ENCODE measurements around the gene PRF1.
A peak's percentile ranks its signal among the peaks of the same experiment; 100 is the strongest.
"Not testable (repeated sequence)": the region's sequence is repeated elsewhere in the genome, so short reads cannot be mapped to it uniquely, and the experiment has no call there.

The PRF1 gene

GRCh38 chr10:70602665-70603448 lies at the start of gene PRF1:
Gene PRF1 (minus strand): TSS chr10:70602741. CDS start chr10:70600902, 1,839 bp downstream.
- no peak for DNase-seq

GRCh38 chr10:70651661-70652060 lies 49.1 kb upstream of the PRF1 start:
- no peak for DNase-seq

DNA sequence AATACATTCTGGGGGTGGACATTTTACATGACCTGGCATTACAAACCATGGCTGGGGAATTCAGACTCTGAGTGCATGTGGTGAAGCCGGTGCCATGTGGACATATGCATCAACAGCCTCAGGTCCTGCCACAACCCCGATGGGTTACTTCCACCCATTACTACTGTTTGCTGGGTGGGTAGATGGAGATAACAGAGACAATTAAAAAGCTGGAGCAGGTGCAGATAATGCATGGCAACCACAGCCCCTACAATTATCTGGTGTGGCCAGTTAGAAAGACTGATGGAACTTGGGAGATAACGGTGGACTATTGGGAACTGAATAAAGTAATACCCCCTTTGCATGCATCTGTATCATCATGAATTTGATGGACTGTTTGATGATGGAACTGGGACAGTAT lies 48.2 kb upstream of the PRF1 start:
- no peak for DNase-seq

DNA sequence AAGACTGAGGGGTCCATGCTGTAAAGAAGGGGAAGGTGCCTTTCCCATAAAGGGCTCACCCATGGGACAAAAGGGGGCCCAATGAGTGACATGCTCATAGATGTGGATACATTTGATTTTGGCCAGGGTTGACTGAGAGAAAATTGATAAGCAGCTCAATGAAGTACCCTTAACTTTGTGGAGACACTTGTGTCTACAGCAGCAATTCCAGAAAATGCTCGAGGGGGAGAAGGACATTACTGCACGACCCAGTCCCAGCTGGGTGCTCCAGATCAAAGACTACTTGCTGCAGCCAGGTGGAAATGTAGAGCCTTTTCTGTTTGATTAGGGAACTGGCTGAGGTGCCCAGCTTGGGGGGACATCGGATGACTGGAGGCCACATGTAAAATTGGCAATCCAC lies 47.6 kb upstream of the PRF1 start:
- DNase-seq, result no peak

DNA sequence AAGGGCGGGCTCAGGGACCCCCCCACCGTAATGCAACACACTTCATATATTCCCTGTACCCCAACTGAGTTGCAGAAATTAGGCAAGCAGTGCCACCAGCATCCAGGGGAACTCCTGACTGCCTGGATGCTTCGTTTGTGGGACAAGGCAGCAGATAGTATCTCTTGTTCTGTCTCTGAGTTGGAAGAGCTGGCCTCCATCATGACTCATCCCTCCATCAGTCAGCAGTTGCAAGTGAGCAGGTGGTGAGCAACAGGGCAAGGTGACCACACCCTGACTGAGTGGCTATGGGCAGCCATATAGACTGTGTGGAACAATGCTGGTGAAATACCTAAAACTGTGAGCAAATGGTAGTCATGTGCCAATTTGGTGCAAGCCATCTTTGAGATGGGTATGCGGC lies 47.0 kb upstream of the PRF1 start:
- peak; percentile 73 for DNase-seq

- no peak for DNase-seq
Measured at GRCh38 chr10:70648427-70648826, 45.9 kb upstream of the PRF1 start.

DNA sequence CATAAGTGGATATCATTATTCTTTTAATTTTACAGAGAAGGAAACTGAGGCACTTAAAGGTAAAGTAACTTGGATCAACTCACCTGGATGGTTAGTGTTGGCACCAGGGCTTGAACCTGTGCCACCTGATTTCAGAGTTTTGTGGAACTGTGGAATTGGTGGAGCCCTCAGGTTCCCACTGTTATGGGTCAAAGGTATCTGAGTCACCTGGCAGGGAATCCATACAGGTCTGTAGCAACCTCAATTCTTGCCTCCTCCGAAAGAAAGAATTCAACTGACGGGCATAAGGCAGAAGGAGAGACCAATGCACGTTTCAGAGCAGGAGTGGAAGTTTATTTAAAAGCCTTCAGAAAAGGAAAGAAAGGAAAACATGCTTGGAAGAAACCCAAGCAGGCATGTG lies 44.5 kb upstream of the PRF1 start:
- DNase-seq, result no peak

DNA sequence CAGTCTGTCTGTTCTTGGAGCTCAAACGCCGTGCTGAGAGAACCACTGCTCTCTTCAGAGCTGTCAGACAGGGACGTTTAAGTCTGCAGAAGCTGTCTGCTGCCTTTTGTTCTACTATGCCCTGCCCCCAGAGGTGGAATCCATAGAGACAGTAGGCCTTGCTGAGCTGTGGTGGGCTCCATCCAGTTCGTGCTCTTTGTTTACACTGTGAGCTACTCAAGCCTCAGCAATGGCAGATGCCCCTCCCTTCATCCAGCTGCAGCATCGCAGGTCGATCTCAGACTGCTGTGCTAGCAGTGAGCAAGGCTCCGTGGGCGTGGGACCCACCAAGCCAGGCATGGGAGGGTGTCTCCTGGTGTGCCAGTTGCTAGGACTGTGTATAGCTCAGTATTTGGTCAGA lies 42.4 kb upstream of the PRF1 start:
- DNase-seq, result not testable (repeated sequence)

GRCh38 chr10:70643272-70643671 lies 40.7 kb upstream of the PRF1 start:
- DNase-seq, result not testable (repeated sequence)

- DNase-seq, result not testable (repeated sequence)
Measured at GRCh38 chr10:70639640-70640383, 37.3 kb upstream of the PRF1 start.

DNA sequence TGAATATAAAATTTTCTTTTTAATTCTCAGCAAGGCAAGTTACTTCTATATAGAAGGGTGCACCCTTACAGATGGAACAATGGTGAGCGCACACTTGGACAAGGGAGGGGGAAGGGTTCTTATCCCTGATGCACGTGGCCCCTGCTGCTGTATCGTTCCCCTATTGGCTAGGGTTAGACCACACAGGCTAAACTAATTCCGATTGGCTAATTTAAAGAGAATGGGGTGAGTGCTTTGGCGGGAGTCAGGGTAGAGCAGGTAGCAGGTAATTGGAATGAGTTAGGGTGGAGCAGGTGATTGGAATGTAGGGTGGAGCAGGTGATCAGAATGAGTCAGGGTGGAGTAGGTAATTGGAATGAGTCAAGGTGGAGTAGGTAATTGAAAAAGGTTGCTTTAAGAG lies 32.0 kb upstream of the PRF1 start:
- not testable (repeated sequence) for DNase-seq

- DNase-seq, result no peak
Measured at GRCh38 chr10:70634011-70634410, 31.5 kb upstream of the PRF1 start.

- DNase-seq, result not testable (repeated sequence)
Measured at GRCh38 chr10:70631735-70632134, 29.2 kb upstream of the PRF1 start.

- DNase-seq, result no peak
Measured at GRCh38 chr10:70629338-70629737, 26.8 kb upstream of the PRF1 start.

- no peak for DNase-seq
Measured at GRCh38 chr10:70626056-70626455, 23.5 kb upstream of the PRF1 start.

GRCh38 chr10:70622981-70623844 lies 20.7 kb upstream of the PRF1 start:
- DNase-seq, result peak; percentile 67

- DNase-seq, result no peak
Measured at GRCh38 chr10:70622541-70622940, 20.0 kb upstream of the PRF1 start.

GRCh38 chr10:70621503-70622078 lies 19.1 kb upstream of the PRF1 start:
- no peak for DNase-seq

GRCh38 chr10:70620020-70620289 lies 17.4 kb upstream of the PRF1 start:
- no peak for DNase-seq

GRCh38 chr10:70619271-70620019 lies 16.9 kb upstream of the PRF1 start:
- peak; percentile 24 for DNase-seq

DNA sequence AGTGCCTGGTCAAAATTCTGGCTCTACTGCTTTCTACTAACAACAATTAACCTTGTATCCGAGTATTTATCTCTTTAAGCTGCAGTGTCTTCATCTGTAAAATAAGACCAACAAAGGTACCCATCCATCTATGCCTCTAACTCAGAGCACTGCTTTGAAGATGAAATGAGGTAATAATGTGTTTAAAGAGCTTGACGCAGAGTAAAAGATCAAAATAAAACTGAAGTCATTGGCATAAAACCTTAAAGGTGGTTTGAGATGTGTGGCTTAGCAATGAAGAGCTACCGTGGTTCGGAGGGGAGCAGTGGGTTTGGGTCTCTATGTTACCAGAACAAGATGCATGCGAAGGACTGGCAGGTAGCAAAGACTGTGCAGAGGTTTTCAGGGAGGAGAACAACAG lies 16.1 kb upstream of the PRF1 start:
- no peak for DNase-seq

DNA sequence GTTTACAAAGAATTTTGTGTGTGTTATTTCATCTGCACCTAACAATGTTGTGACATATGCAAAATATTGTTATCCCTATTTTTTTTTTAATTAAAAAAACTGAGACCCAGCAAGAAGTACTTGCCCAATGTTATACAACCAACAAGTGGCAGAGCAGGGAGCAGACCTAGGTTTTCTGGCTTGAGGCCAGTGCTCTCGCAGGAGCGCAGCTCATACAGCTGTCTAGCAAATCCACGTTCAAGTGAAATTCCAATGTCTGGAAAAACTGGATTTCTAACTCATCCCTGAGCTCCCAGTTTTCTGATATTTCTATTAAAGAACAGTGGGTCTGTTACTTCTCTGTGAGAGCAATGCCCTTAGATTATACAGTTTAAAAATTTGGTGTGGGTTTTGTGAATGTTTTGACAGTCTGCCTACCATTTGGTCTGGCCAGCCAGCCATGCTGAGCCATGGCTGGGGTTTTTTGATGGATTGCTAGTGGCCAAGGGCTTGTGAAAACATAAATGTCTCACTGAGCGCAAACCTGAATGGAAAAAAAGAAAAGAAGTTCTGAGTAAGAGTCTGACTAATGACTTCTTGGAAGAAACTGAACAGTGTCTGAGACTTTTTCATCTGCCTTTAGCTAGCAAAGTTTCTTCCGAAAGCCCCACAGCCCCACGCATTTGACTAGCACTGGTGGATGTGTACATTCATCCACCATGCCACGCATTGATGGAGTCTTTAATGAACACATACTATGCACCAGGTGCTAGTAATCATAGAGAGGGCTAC lies 15.4 kb upstream of the PRF1 start:
- DNase-seq, result peak; percentile 89

Measured in fibroblast of upper back skin (primary cell).